ENCODE data around the gene CD80.
"Not testable (repeated sequence)": the region's sequence is repeated elsewhere in the genome, so short reads cannot be mapped to it uniquely, and the experiment has no call there.

CD80 gene

DNA sequence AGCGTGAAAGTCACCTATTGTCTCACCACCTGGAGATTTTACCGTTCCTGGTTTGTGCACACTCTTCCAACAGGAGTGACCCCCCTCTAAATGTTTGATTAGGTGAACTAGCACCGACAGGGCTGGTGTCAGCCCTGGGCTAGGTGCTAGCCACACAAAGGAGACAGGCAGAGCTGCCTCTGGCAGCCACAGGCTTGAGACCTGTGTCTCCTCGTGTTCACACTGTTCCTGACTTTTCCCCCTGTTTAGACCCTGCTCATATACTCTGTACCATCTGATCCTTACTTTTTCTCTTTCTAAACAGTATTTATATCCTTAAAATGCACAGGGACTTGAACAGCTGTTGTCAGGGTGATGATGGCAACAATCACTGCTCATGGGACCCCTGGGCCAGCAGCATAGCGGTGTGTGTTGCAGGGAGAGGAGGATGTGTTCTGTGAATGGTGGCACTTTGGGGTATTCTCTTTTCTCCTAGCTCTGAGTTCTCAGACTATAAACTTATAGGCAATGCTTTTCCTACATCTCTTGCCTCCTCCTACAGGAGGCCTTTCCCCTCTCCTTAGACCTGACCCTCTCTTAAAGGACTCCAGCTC lies 5.5 kb downstream of the CD80 start:
- no peak overlapping the region for H2BK5ac ChIP-seq (ENCODE audit: low read depth, low read length, poor library complexity, severe bottlenecking)
- H3K27ac ChIP-seq (ENCODE audit: low read length, poor library complexity, severe bottlenecking): no peak overlapping the region
- no peak overlapping the region for H2AK5ac ChIP-seq (ENCODE audit: low read length, severe bottlenecking)
- H3K4me3 ChIP-seq (ENCODE audit: insufficient read depth in 1 of 2, low read depth in 1 of 2, low read length in 2 of 2): no peak overlapping the region
- H4K91ac ChIP-seq (ENCODE audit: low read length): no peak overlapping the region
- no peak overlapping the region for H2AFZ ChIP-seq (ENCODE audit: low read depth, low read length)
- H2BK120ac ChIP-seq (ENCODE audit: low read depth, low read length): no peak overlapping the region
- H3K79me1 ChIP-seq (replicated peaks; ENCODE audit: low read length, poor library complexity, severe bottlenecking): no peaks in the 10 kb centered on the region
- no peak overlapping the region for H3K23ac ChIP-seq (ENCODE audit: low read length in 2 of 2)
- no peak overlapping the region for H2BK12ac ChIP-seq (ENCODE audit: low read length in 2 of 2)
- no peaks in the 10 kb centered on the region for H3K9me3 ChIP-seq (ENCODE audit: control insufficient read depth, low read length)
- H3K4me1 ChIP-seq (ENCODE audit: control insufficient read depth, insufficient read depth, low read depth, low read length): no peaks in the 10 kb centered on the region
- no peak overlapping the region for H3K18ac ChIP-seq (ENCODE audit: low read depth in 1 of 2, low read length in 2 of 2)
- no peak for DNase-seq
- 74% methylated on average over 4 of the region's 5 CpGs for WGBS
- H3K4me2 ChIP-seq (ENCODE audit: low read length, poor library complexity, severe bottlenecking): no peak overlapping the region
- no peak overlapping the region for H3K14ac ChIP-seq (ENCODE audit: low read length in 2 of 2)
- H3K9ac ChIP-seq (ENCODE audit: low read length): no peak overlapping the region
- H4K8ac ChIP-seq (ENCODE audit: low read length): no peak overlapping the region
- no peak overlapping the region for H3K4ac ChIP-seq (ENCODE audit: low read depth in 1 of 2, low read length in 2 of 2)
- no peaks in the 10 kb centered on the region for H3K36me3 ChIP-seq (ENCODE audit: control insufficient read depth in 1 of 2, insufficient read depth in 2 of 2, low read depth in 1 of 2, low read length in 2 of 2)
- H2BK15ac ChIP-seq (ENCODE audit: low read depth, poor library complexity, severe bottlenecking): no peak overlapping the region
- no peaks in the 10 kb centered on the region for H3K27me3 ChIP-seq (ENCODE audit: control insufficient read depth in 1 of 2, insufficient read depth in 1 of 2, low read length in 2 of 2)

DNA sequence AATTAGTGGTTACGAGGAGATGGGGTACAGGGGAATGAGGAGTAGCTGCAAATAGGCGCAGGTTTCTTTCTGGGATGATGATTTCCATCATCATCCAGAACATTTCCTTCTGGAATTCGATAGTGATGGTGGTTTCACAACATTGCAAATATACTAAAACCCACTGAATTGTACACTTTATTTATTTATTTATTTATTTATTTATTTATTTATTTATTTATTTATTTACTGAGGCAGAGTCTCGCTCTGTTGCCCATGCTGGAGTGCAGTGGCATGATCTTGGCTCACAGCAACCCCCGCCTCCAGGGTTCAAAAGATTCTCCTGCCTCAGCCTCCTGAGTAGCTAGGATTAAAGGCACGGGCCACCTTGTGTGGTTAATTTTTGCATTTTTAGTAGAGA lies 6.5 kb downstream of the CD80 start:
- H3K4me2 ChIP-seq (ENCODE audit: low read length, poor library complexity, severe bottlenecking); H3K79me1 ChIP-seq (replicated peaks; ENCODE audit: low read length, poor library complexity, severe bottlenecking); H3K18ac ChIP-seq (ENCODE audit: low read depth in 1 of 2, low read length in 2 of 2); H3K27ac ChIP-seq (ENCODE audit: low read length, poor library complexity, severe bottlenecking); H2BK12ac ChIP-seq (ENCODE audit: low read length in 2 of 2); H3K27me3 ChIP-seq (ENCODE audit: control insufficient read depth in 1 of 2, insufficient read depth in 1 of 2, low read length in 2 of 2); H2BK5ac ChIP-seq (ENCODE audit: low read depth, low read length, poor library complexity, severe bottlenecking); H3K9ac ChIP-seq (ENCODE audit: low read length); H3K14ac ChIP-seq (ENCODE audit: low read length in 2 of 2); H3K4me3 ChIP-seq (ENCODE audit: insufficient read depth in 1 of 2, low read depth in 1 of 2, low read length in 2 of 2); H3K36me3 ChIP-seq (ENCODE audit: control insufficient read depth in 1 of 2, insufficient read depth in 2 of 2, low read depth in 1 of 2, low read length in 2 of 2); H2BK120ac ChIP-seq (ENCODE audit: low read depth, low read length); H4K8ac ChIP-seq (ENCODE audit: low read length); H3K23ac ChIP-seq (ENCODE audit: low read length in 2 of 2); H3K4ac ChIP-seq (ENCODE audit: low read depth in 1 of 2, low read length in 2 of 2); DNase-seq; H3K4me1 ChIP-seq (ENCODE audit: control insufficient read depth, insufficient read depth, low read depth, low read length); H4K91ac ChIP-seq (ENCODE audit: low read length); H3K9me3 ChIP-seq (ENCODE audit: control insufficient read depth, low read length); H2AK5ac ChIP-seq (ENCODE audit: low read length, severe bottlenecking); H2BK15ac ChIP-seq (ENCODE audit: low read depth, poor library complexity, severe bottlenecking); H2AFZ ChIP-seq (ENCODE audit: low read depth, low read length): not testable (repeated sequence)
- WGBS: 99% methylated on average over 5 of the region's 6 CpGs

DNA sequence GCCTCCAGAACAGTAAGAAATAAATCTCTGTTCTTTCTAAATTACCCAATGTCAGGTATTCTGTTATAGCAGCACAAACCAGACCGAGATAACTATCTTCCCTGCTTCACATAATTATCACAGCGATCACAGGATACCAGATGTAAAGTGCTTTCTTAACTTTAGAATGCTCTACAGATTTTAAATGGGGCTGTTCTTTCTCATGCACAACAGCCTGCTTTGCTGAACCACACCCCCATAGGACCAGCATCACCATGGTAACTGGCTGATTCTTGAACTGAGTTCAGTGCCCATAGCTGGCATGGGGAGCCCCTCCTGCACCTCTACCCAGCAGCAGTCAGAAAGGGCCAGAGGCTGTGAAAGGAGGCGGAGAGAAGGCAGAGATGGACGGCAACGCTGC lies 7.8 kb downstream of the CD80 start:
- H3K18ac ChIP-seq (ENCODE audit: low read depth in 1 of 2, low read length in 2 of 2): no peak overlapping the region
- no peak overlapping the region for H3K4ac ChIP-seq (ENCODE audit: low read depth in 1 of 2, low read length in 2 of 2)
- no peak overlapping the region for H4K91ac ChIP-seq (ENCODE audit: low read length)
- no peaks in the 10 kb centered on the region for H3K79me1 ChIP-seq (replicated peaks; ENCODE audit: low read length, poor library complexity, severe bottlenecking)
- no peak overlapping the region for H3K27ac ChIP-seq (ENCODE audit: low read length, poor library complexity, severe bottlenecking)
- H3K36me3 ChIP-seq (ENCODE audit: control insufficient read depth in 1 of 2, insufficient read depth in 2 of 2, low read depth in 1 of 2, low read length in 2 of 2): no peaks in the 10 kb centered on the region
- no peak overlapping the region for H2BK5ac ChIP-seq (ENCODE audit: low read depth, low read length, poor library complexity, severe bottlenecking)
- no peak overlapping the region for H2AK5ac ChIP-seq (ENCODE audit: low read length, severe bottlenecking)
- H3K9ac ChIP-seq (ENCODE audit: low read length): no peak overlapping the region
- H2AFZ ChIP-seq (ENCODE audit: low read depth, low read length): no peak overlapping the region
- no peaks in the 10 kb centered on the region for H3K27me3 ChIP-seq (ENCODE audit: control insufficient read depth in 1 of 2, insufficient read depth in 1 of 2, low read length in 2 of 2)
- no peak overlapping the region for H2BK15ac ChIP-seq (ENCODE audit: low read depth, poor library complexity, severe bottlenecking)
- peak overlapping the region in 1 of 2 experiments; percentile 63 for H3K14ac ChIP-seq (ENCODE audit: low read length in 2 of 2)
- no peak overlapping the region for H4K8ac ChIP-seq (ENCODE audit: low read length)
- no peak overlapping the region for H3K23ac ChIP-seq (ENCODE audit: low read length in 2 of 2)
- 80% methylated on average over 5 of the region's 5 CpGs for WGBS
- H3K4me3 ChIP-seq (ENCODE audit: insufficient read depth in 1 of 2, low read depth in 1 of 2, low read length in 2 of 2): no peak overlapping the region
- no peaks in the 10 kb centered on the region for H3K9me3 ChIP-seq (ENCODE audit: control insufficient read depth, low read length)
- no peak for DNase-seq
- H2BK120ac ChIP-seq (ENCODE audit: low read depth, low read length): no peak overlapping the region
- no peak overlapping the region for H3K4me2 ChIP-seq (ENCODE audit: low read length, poor library complexity, severe bottlenecking)
- no peaks in the 10 kb centered on the region for H3K4me1 ChIP-seq (ENCODE audit: control insufficient read depth, insufficient read depth, low read depth, low read length)
- H2BK12ac ChIP-seq (ENCODE audit: low read length in 2 of 2): no peak overlapping the region

DNA sequence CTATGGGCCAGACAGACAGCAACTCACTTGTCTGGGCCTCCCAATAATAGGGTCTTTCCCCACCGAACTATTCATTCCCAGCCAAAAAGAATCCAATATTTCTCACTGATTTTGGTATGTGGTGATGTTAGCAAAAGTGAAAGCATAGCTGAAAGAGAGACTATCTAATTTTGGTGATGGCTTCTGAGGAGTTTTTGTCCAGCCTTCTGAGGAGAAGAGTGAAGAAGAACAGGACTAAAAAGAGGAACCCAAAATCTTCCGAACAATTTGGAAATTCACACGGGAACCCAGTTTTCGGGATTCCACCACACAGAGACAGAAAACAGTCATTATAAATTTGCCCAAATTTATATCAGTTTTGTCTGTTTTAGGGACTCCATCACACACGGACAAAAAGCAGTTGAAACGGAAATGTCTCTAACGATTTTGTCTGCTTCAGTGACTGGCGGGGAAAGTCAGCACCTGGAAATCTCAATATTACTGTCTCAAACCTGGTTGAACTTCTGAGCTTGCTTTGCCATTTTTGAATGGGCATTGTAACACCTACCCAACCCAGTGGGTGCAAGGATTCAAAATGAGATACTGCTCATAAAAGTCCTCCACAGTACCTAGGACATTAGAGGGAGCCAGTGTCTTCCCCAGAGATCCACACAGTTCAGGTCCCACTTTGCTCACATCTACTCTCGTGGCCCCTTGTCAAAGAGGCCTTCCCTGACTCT lies 9.1 kb downstream of the CD80 start:
- no peak overlapping the region for H2AFZ ChIP-seq (ENCODE audit: low read depth, low read length)
- H3K4me1 ChIP-seq (ENCODE audit: control insufficient read depth, insufficient read depth, low read depth, low read length): no peaks in the 10 kb centered on the region
- no peak overlapping the region for H3K27ac ChIP-seq (ENCODE audit: low read length, poor library complexity, severe bottlenecking)
- no peak overlapping the region for H3K4me2 ChIP-seq (ENCODE audit: low read length, poor library complexity, severe bottlenecking)
- H2BK15ac ChIP-seq (ENCODE audit: low read depth, poor library complexity, severe bottlenecking): no peak overlapping the region
- no peak overlapping the region for H4K8ac ChIP-seq (ENCODE audit: low read length)
- H3K9me3 ChIP-seq (ENCODE audit: control insufficient read depth, low read length): no peaks in the 10 kb centered on the region
- 92% methylated on average over 8 of the region's 9 CpGs for WGBS
- H3K36me3 ChIP-seq (ENCODE audit: control insufficient read depth in 1 of 2, insufficient read depth in 2 of 2, low read depth in 1 of 2, low read length in 2 of 2): no peaks in the 10 kb centered on the region
- H2BK120ac ChIP-seq (ENCODE audit: low read depth, low read length): no peak overlapping the region
- H3K79me1 ChIP-seq (replicated peaks; ENCODE audit: low read length, poor library complexity, severe bottlenecking): no peaks in the 10 kb centered on the region
- H3K14ac ChIP-seq (ENCODE audit: low read length in 2 of 2): no peak overlapping the region
- H3K4me3 ChIP-seq (ENCODE audit: insufficient read depth in 1 of 2, low read depth in 1 of 2, low read length in 2 of 2): no peak overlapping the region
- H2AK5ac ChIP-seq (ENCODE audit: low read length, severe bottlenecking): no peak overlapping the region
- H2BK5ac ChIP-seq (ENCODE audit: low read depth, low read length, poor library complexity, severe bottlenecking): no peak overlapping the region
- no peak overlapping the region for H4K91ac ChIP-seq (ENCODE audit: low read length)
- no peak for DNase-seq
- H3K9ac ChIP-seq (ENCODE audit: low read length): no peak overlapping the region
- no peak overlapping the region for H3K23ac ChIP-seq (ENCODE audit: low read length in 2 of 2)
- H3K4ac ChIP-seq (ENCODE audit: low read depth in 1 of 2, low read length in 2 of 2): no peak overlapping the region
- no peak overlapping the region for H3K18ac ChIP-seq (ENCODE audit: low read depth in 1 of 2, low read length in 2 of 2)
- H2BK12ac ChIP-seq (ENCODE audit: low read length in 2 of 2): no peak overlapping the region
- H3K27me3 ChIP-seq (ENCODE audit: control insufficient read depth in 1 of 2, insufficient read depth in 1 of 2, low read length in 2 of 2): no peaks in the 10 kb centered on the region
